K562 treated with DMSO at 1 percent for 12 hours (cell line): ENCODE data around the gene PLP1. TPM values are rescaled to one million over a fixed set of nuclear protein-coding genes. Genes with fewer than 3 reads are reported as not detected.

ENCODE experiments used
- total RNA-seq: library from RNA; unstranded; fragments of 300-600 nt; gene quantifications from 2 replicates; pipeline ENCODE4 v1.2.3, GENCODE V29; 2022; ENCODE audit not compliant: insufficient read depth

Gene PLP1
- total RNA-seq: not detected in 2 replicates

GRCh38 chrX:103776546-103776945, at the start of gene PLP1:
PLP1 (plus strand) TSS chrX:103776840; CDS start chrX:103776996, 156 bp downstream.

GRCh38 chrX:103831803-103832544, 55.3 kb downstream of the PLP1 start, which contains the start of gene RAB9B:
RAB9B (minus strand) TSS chrX:103832257; CDS start chrX:103825784, 6,473 bp downstream.

Other genes with a start within 250 kb of the PLP1 start
- 6.5 and 7.8 TPM in 2 replicates for gene TCEAL4, start 191.3 kb upstream of the PLP1 start, total RNA-seq
- gene TCEAL3, start 168.9 kb upstream of the PLP1 start, total RNA-seq: not detected in 2 replicates
- gene TCEAL1, start 147.9 kb upstream of the PLP1 start, total RNA-seq: 3.4 and 4.3 TPM in 2 replicates
- gene MORF4L2, start 90.1 kb upstream of the PLP1 start, total RNA-seq: 231 and 406 TPM in 2 replicates
- gene TMEM31, start 65.9 kb upstream of the PLP1 start, total RNA-seq: not detected in 2 replicates
- not detected in 2 replicates for gene RAB9B, start 55.4 kb downstream of the PLP1 start, total RNA-seq
- not detected in 2 replicates for gene TMSB15B, start 185.8 kb downstream of the PLP1 start, total RNA-seq
- not detected in 2 replicates for gene H2BW1, start 236.9 kb downstream of the PLP1 start, total RNA-seq